GM11168 (cell line): ENCODE measurements around the gene BMP6.

Experiments used
- in situ Hi-C: fragments of 300-500 bp; cut with MboI; formaldehyde crosslinking; loops from one replicate; pipeline ENCODE4 v1.12.0; 2022; ENCODE audit warnings: low sequenced_read_pairs; ENCODE audit not compliant: unreplicated experiment

BMP6 gene

DNA sequence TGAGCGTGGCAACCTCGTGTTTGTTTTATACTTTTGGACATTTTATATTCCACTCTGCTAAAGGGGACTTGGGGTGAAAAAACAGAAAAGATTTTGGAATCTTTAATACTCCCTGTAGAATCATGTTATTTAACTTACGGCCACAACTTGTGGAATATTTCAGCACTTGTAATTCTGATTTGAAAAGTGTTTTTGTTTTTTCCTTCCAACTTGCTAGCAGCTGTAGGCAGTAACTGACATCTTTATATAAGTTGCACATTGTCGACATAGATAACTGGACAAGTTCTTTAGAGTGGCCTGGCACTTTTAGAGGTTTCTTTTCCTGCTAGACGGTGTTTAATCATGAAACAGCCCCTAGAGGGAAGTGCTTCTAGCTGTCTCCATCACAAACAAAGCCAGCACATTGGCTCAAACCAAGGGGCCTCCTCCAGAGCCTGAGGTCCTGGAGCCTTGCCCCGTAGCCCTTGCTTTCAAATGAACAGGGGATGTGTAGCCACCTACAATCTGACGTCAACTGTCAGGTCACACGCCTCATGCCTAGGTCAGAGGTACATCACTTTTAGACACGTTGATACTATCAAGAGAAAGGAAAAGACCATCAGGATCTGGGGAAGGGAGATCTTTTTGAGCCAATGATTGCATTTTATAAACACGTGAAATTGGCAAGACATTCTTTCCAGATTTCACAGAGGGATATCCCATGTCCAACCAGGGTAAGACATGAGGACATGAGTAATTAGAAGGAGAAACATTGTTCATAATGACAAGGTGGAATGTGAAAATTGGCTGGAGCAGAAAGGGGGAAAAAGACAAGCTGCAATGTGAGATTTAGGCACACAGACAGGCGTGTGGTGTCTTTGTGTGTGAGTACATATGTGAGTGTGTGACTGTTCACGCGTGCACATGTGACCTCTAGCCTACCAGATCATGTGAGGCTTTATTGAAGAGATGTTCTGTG lies 92.6 kb downstream of the BMP6 start:
- in situ Hi-C loops, result no loop called here

GRCh38 chr6:7819431-7820015 lies 93.6 kb downstream of the BMP6 start:
- in situ Hi-C loops, result no loop called here

DNA sequence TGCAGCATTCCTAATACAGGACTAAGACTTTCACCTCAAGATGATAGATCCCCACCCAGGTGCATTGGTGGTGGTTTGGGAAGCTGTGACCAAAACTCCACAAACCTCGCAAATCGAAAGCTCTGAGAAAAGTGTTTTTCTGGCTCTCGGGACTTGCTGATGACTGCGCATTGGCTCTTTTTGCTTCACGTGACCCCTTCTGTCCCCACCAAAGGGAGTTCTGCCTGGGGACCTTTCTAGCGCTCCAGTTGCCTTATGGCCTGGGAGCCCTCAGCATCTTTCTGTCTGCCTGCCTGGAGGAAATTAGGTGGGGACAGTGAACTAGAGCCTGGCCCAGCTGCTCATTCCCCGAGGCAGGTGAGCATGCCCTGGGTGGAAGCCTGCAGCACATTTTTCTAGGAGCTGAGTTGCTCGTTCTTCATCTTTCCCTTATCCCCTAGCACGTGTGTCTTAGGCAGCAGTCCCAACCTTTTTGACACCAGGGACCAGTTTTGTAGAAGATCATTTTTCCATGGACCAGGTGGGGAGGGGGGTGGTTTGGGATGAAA lies 94.5 kb downstream of the BMP6 start:
- in situ Hi-C loops, result no loop called here

- in situ Hi-C loops, result no loop called here
Measured at GRCh38 chr6:7821426-7821825, 95.5 kb downstream of the BMP6 start.

- in situ Hi-C loops, result no loop called here
Measured at GRCh38 chr6:7823552-7823951, 97.7 kb downstream of the BMP6 start.

- in situ Hi-C loops, result no loop called here
Measured at GRCh38 chr6:7825986-7826385, 100.1 kb downstream of the BMP6 start.

DNA sequence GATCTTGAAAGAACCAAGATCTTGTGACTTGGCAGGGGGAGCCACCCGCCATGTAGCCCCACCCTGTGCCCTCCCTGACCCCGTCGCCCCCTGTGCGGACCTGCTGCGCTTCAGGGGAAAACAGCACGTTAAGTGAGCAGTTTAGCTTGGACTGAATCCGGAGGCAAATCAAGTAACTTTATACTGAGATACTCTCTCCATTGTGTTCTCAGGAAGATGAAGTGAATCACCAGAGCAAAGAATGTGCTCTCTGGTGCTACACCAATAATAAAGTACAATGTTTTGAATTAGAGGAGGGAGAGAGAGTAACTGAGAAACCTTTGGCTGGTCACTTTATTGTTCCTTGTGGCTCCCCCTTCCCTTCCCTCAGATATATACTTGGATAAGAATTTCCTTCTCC lies 101.2 kb downstream of the BMP6 start:
- in situ Hi-C loops, result no loop called here

- in situ Hi-C loops, result no loop called here
Measured at GRCh38 chr6:7828124-7828523, 102.2 kb downstream of the BMP6 start.

- in situ Hi-C loops, result no loop called here
Measured at GRCh38 chr6:7832904-7833750, 107.2 kb downstream of the BMP6 start.

GRCh38 chr6:7833751-7834070 lies 107.8 kb downstream of the BMP6 start:
- in situ Hi-C loops, result no loop called here

DNA sequence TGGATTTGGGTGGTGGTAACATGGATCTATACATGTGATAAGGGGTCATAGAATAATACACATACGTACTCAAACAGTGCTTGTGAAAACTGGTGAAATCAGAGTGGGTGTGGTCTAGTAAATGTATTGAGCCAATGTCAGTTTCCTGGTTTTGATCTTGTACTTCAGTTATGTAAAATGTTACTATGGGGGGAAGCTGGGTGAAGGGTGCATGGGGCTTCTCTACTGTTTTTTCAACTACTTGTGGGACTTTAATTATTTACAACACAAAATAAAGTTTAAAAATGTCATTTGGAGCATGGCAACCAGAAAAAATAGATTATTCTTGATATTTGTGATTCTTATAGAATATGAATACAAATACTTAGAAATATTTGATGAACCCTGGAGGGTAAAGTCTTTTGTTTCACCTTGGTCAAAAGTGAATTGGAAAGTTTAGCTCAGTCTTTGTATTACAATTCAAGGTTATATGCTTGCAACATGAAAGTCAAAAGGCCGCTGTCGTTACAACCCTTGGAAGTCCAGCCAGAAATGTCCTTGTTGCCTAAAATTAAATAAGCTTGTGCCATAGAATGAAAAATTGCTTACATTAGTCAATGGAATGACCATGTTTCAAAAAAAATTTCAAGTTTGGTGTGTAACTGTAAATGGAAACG lies 110.6 kb downstream of the BMP6 start:
- in situ Hi-C loops, result no loop called here

GRCh38 chr6:7841781-7842468 lies 116.0 kb downstream of the BMP6 start:
- in situ Hi-C loops, result no loop called here

- in situ Hi-C loops, result no loop called here
Measured at GRCh38 chr6:7846966-7847818, 121.3 kb downstream of the BMP6 start.

- in situ Hi-C loops, result no loop called here
Measured at GRCh38 chr6:7848229-7848628, 122.3 kb downstream of the BMP6 start.

DNA sequence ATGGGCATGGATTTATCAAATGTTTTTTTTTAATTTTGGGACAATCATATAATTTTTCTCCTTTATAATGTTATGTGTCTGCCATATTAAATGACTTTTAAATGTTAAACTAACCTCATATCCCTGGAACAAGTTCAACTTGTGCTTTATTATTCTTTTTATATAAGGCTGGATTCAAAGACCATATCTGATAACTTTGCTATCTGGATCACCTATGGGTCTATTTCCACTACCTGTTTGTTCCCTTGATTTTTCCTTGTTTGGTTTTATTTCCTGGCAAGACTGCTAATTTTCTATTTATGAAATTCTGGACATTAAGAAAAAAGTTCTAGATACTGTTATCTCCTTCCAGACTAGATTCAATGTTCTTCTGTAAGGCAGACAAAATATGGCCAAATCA lies 125.9 kb downstream of the BMP6 start:
- in situ Hi-C loops, result no loop called here

DNA sequence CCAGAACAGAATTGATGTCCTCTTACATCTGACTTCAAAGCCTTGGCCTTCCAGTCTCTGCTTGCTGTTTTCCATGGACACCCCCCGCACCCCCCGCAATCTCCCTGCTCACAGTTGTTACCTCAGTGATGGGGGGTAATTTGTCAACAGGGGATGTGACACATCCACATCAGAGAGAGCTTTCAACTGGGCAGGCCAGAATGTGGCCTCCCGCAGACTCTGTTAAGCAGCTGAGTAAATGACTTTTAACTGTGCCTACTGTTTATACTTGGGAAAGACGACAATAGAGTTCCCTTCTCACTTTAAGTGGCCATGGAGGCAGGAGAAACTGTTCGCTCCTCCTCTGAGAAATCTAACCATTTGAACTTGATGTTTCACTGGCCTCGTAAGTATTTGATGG lies 133.7 kb downstream of the BMP6 start:
- in situ Hi-C loops, result no loop called here

GRCh38 chr6:7865781-7866180 lies 139.9 kb downstream of the BMP6 start:
- in situ Hi-C loops, result no loop called here

DNA sequence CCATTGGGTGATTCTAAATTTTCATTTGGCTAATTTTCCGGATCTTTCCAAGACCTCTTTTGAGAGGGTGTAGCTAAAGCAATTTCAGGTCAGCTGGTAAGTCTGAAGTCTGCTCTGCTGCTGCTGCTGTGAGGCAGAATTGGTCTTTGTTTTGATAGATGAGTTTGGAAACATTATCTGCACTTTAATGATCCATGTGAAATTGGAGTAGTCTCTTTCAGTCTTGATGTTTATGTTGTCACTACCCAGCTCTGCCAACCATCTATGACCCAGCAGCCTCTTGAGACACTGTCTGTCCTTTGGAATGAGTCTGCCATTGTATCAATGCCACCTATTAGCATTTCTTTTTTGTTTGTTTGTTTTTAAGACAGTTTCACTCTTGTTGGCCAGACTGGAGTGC lies 140.6 kb downstream of the BMP6 start:
- in situ Hi-C loops, result no loop called here

- in situ Hi-C loops, result no loop called here
Measured at GRCh38 chr6:7868926-7869325, 143.0 kb downstream of the BMP6 start.
